SK-N-SH (cell line): Measurements from ENCODE around the gene MAMDC4.

ENCODE experiments used
- POLR2AphosphoS5 ChIP-seq: IDR thresholded peaks from 2 replicates; pipeline ENCODE4 v1.6.1; 2012; ENCODE audit warnings: low read depth, low read length
- RXRA ChIP-seq: IDR thresholded peaks from 2 replicates; pipeline ENCODE4 v1.4.0; 2012; ENCODE audit warnings: low read depth, mild to moderate bottlenecking, borderline replicate concordance

DNA sequence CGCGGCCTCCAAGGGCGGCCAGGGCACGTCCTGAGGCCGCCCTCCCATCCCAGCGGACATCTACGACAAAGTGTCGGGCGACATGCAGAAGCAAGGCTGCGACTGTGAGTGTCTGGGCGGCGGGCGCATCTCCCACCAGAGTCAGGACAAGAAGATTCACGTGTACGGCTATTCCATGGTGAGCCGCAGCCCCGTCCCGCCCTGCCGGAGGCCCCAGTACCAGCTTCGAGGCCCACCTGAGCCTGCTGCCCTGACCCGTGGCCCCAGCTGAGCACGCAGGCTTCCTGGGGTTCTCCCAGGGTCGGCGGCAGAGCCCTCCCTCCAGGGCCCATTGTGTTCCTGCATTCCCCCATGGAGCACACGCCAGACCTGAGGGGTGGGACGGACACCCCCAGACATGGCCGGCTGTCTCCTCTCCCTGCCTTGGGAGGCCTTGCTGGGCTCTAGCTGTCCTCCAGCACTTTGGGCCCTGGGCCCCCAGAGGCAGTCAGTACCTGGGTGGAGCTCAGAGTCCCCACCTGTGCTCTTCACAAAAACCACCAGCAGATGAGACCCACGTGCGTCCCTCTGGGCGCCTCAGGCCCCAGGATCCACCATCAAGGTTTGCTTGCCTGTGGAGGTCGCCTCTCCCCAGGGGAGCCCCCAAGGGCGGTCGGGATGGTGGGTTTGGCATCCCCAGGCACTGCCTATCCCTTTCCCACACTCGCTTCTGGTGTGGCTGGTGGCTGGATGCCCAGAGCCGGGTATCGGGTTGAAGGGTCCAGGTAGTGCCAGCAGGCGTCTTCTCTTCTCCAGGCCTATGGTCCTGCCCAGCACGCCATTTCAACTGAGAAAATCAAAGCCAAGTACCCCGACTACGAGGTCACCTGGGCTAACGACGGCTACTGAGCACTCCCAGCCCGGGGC, 1.9 kb upstream of the MAMDC4 start:
- no peak for TF ChIP-seq POLR2AphosphoS5
- no peak for TF ChIP-seq RXRA
